GM21423 (cell line): ENCODE data around the gene ZNF446.
A peak's percentile ranks its signal among the peaks of the same experiment; 100 is the strongest.
"Not testable (repeated sequence)": the region's sequence is repeated elsewhere in the genome, so short reads cannot be mapped to it uniquely, and the experiment has no call there.

Experiments used
- ATAC-seq: cut with Tn5 transposase; IDR thresholded peaks from one replicate; pipeline ENCODE4 v1.9.1; 2021; ENCODE audit warnings: mild to moderate bottlenecking, moderate library complexity; ENCODE audit not compliant: unreplicated experiment

ZNF446 gene

GRCh38 chr19:58475714-58476497 lies at the start of gene ZNF446:
TSS of gene ZNF446 (plus strand) at chr19:58476352. CDS start at chr19:58477219, 867 bp downstream.
- peak; percentile 79 for ATAC-seq

GRCh38 chr19:58428617-58429016 lies 47.5 kb upstream of the ZNF446 start:
- no peak for ATAC-seq

- no peak for ATAC-seq
These were observed 46.4 kb upstream of the ZNF446 start for GRCh38 chr19:58429745-58430144.

- no peak for ATAC-seq
These were observed 41.9 kb upstream of the ZNF446 start for GRCh38 chr19:58434217-58434616.

GRCh38 chr19:58439576-58440554 lies 36.3 kb upstream of the ZNF446 start, which contains the start of gene ZNF132:
TSS of gene ZNF132 (minus strand) at chr19:58440153. CDS start at chr19:58439821, 332 bp downstream.
- ATAC-seq, result peak; percentile 96

- ATAC-seq, result no peak
These were observed 35.6 kb upstream of the ZNF446 start for GRCh38 chr19:58440556-58440955.

- ATAC-seq, result not testable (repeated sequence)
These were observed 33.2 kb upstream of the ZNF446 start for GRCh38 chr19:58442986-58443385.

- ATAC-seq, result not testable (repeated sequence)
These were observed 27.3 kb upstream of the ZNF446 start for GRCh38 chr19:58448860-58449259.

GRCh38 chr19:58449980-58450379 lies 26.2 kb upstream of the ZNF446 start:
- ATAC-seq, result not testable (repeated sequence)

- ATAC-seq, result no peak
These were observed 25.2 kb upstream of the ZNF446 start for GRCh38 chr19:58450856-58451357.

GRCh38 chr19:58451358-58452101 lies 24.6 kb upstream of the ZNF446 start, which contains the start of gene ZNF324B:
TSS of gene ZNF324B (plus strand) at chr19:58451622. CDS start at chr19:58453702, 2,080 bp downstream.
- peak; percentile 96 for ATAC-seq

- ATAC-seq, result no peak
These were observed 22.4 kb upstream of the ZNF446 start for GRCh38 chr19:58453743-58454142.

- ATAC-seq, result no peak
These were observed 20.8 kb upstream of the ZNF446 start for GRCh38 chr19:58455306-58455705.

GRCh38 chr19:58456111-58456510 lies 20.0 kb upstream of the ZNF446 start:
- no peak for ATAC-seq

- no peak for ATAC-seq
These were observed 16.1 kb upstream of the ZNF446 start for GRCh38 chr19:58460039-58460438.

GRCh38 chr19:58466089-58466759 lies 9.9 kb upstream of the ZNF446 start:
- peak; percentile 18 for ATAC-seq

GRCh38 chr19:58466760-58467589 lies 9.2 kb upstream of the ZNF446 start, which contains the start of gene ZNF324:
TSS of gene ZNF324 (plus strand) at chr19:58467080. CDS start at chr19:58469186, 2,106 bp downstream.
- ATAC-seq, result peak; percentile 88

GRCh38 chr19:58468216-58468839 lies 7.8 kb upstream of the ZNF446 start:
- ATAC-seq, result no peak
